NCI-H510A (cell line): ENCODE measurements around the gene PKNOX1.
A peak's percentile ranks its signal among the peaks of the same experiment; 100 is the strongest.
"Not testable (repeated sequence)": the region's sequence is repeated elsewhere in the genome, so short reads cannot be mapped to it uniquely, and the experiment has no call there.

Experiments
- DNase-seq: peaks from one replicate; lab custom pipeline; 2025; lab: John Stamatoyannopoulos, UW

PKNOX1 gene

GRCh38 chr21:42956824-42957630, 17.3 kb upstream of the PKNOX1 start:
- DNase-seq, result no peak

GRCh38 chr21:42958122-42958521, 16.2 kb upstream of the PKNOX1 start:
- not testable (repeated sequence) for DNase-seq

- no peak for DNase-seq
These were observed 14.6 kb upstream of the PKNOX1 start for GRCh38 chr21:42959728-42960127.

GRCh38 chr21:42962380-42963007, 11.9 kb upstream of the PKNOX1 start:
- DNase-seq, result no peak

GRCh38 chr21:42964086-42964485, 10.3 kb upstream of the PKNOX1 start:
- DNase-seq, result no peak

GRCh38 chr21:42964546-42965210, 9.7 kb upstream of the PKNOX1 start:
- DNase-seq, result no peak

GRCh38 chr21:42965211-42965560, 9.2 kb upstream of the PKNOX1 start:
- no peak for DNase-seq

- not testable (repeated sequence) for DNase-seq
These were observed 6.7 kb upstream of the PKNOX1 start for GRCh38 chr21:42967616-42968015.

- DNase-seq, result no peak
These were observed 5.2 kb upstream of the PKNOX1 start for GRCh38 chr21:42969193-42969600.

GRCh38 chr21:42970946-42971653, 3.3 kb upstream of the PKNOX1 start:
- DNase-seq, result no peak

GRCh38 chr21:42971897-42972275, 2.5 kb upstream of the PKNOX1 start:
- no peak for DNase-seq

GRCh38 chr21:42973309-42973990, 912 bp upstream of the PKNOX1 start:
- no peak for DNase-seq

GRCh38 chr21:42974832-42975820, 764 bp downstream of the PKNOX1 start:
- DNase-seq, result peak; percentile 56

GRCh38 chr21:42975886-42976608, 1.7 kb downstream of the PKNOX1 start:
- DNase-seq, result no peak

- DNase-seq, result no peak
These were observed 6.2 kb downstream of the PKNOX1 start for GRCh38 chr21:42980312-42981213.

GRCh38 chr21:42981214-42981523, 6.8 kb downstream of the PKNOX1 start:
- DNase-seq, result no peak

GRCh38 chr21:42981862-42982261, 7.5 kb downstream of the PKNOX1 start:
- no peak for DNase-seq

GRCh38 chr21:42983103-42983502, 8.7 kb downstream of the PKNOX1 start:
- DNase-seq, result no peak

GRCh38 chr21:42983869-42984268, 9.5 kb downstream of the PKNOX1 start:
- no peak for DNase-seq
